HEK293T (cell line): ENCODE results near the gene SHANK2.

Experiments used
- FOXA1 ChIP-seq: fragments of 450-650 bp; IDR thresholded peaks from 2 replicates; pipeline ENCODE4 v1.6.1; 2016; ENCODE audit warnings: mild to moderate bottlenecking
- FOXM1 ChIP-seq: fragments of 450-650 bp; IDR thresholded peaks from 2 replicates; pipeline ENCODE4 v1.6.1; 2017; ENCODE audit warnings: mild to moderate bottlenecking, borderline replicate concordance
- PKNOX1 ChIP-seq: fragments of 450-650 bp; IDR thresholded peaks from 2 replicates; pipeline ENCODE4 v1.6.1; 2016
- SP1 ChIP-seq: fragments of 450-650 bp; IDR thresholded peaks from 2 replicates; pipeline ENCODE4 v1.6.1; 2017

DNA sequence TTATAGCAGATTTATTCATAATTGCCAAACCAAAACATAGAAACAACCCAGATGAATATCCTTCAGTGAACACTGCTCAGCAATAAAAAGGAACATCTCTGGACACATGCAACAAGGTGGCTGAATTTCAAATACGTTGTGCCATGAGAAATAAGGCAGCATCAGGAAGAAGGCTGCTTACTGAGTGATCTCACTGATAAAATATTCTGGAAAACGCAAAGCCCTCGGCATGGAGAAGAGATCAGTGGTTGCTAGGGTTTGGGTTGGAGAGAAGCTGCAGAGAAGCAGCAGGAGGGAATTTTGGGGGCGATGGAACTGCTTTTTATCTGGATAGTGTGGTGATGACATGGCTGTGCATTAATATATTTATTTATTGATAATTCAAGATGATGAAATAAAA is 11.0 kb upstream of the SHANK2 start:
- TF ChIP-seq FOXM1 (no peak), SP1 (no peak), PKNOX1 (no peak), FOXA1 (no peak)
